ENCODE results near the gene MRPL49.

GRCh38 chr11:65156256-65156655 is 34.1 kb downstream of the MRPL49 start:
- no peak for TF ChIP-seq POLR2A (IDR thresholded peaks at IDR 0.05)
- TF ChIP-seq, protein P1, sequence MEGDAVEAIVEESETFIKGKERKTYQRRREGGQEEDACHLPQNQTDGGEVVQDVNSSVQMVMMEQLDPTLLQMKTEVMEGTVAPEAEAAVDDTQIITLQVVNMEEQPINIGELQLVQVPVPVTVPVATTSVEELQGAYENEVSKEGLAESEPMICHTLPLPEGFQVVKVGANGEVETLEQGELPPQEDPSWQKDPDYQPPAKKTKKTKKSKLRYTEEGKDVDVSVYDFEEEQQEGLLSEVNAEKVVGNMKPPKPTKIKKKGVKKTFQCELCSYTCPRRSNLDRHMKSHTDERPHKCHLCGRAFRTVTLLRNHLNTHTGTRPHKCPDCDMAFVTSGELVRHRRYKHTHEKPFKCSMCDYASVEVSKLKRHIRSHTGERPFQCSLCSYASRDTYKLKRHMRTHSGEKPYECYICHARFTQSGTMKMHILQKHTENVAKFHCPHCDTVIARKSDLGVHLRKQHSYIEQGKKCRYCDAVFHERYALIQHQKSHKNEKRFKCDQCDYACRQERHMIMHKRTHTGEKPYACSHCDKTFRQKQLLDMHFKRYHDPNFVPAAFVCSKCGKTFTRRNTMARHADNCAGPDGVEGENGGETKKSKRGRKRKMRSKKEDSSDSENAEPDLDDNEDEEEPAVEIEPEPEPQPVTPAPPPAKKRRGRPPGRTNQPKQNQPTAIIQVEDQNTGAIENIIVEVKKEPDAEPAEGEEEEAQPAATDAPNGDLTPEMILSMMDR (IDR thresholded peaks at IDR 0.05): no peak

Data from adrenal gland (tissue), 5 donors.